GM21723 (cell line): Measurements from ENCODE around the gene NUCB1.

Source experiments
- ATAC-seq: cut with Tn5 transposase; IDR thresholded peaks from one replicate; pipeline ENCODE4 v1.9.1; 2021; ENCODE audit warnings: mild to moderate bottlenecking, moderate library complexity; ENCODE audit not compliant: unreplicated experiment

The NUCB1 gene

DNA sequence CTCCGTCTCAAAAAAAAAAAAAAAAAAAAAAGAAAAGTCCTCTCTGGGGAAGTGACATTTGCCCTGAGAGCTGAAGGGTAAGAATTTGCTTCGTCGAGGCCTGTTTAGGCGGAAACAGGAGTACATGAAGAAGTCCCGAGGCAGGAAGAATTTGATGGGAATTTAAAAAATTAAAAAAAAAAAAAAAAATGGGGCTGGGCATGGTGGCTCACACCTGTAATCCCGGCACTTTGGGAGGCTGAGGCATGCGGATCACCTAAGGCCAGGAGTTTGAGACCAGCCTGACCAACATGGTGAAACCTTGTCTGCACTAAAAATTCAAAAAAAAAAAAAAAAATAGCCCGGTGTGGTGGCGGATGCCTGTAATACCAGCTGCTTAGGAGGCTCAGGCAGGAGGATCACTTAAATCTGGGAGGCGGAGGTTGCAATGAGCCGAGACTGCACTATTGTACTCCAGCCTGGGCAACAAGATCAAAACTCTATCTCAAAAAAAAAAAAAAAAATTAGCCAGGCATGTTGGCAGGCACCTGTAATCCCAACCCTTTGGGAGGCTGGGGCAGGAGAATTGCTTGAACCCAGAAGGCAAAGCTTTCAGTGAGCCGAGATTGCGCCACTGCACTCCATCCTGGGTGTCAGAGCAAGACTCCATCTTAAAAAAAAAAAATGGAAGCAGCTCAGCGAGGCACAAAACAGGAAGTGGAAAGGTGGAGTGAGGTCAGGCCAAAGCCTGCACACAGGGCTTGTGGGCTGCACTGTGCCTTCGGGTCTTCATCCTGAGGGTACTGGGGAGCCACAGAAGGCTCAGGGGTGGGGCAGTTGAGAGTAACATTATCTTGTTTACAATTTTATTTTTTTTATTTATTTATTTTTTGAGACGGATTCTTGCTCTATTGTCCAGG, 59.5 kb downstream of the NUCB1 start:
- ATAC-seq, result no peak

DNA sequence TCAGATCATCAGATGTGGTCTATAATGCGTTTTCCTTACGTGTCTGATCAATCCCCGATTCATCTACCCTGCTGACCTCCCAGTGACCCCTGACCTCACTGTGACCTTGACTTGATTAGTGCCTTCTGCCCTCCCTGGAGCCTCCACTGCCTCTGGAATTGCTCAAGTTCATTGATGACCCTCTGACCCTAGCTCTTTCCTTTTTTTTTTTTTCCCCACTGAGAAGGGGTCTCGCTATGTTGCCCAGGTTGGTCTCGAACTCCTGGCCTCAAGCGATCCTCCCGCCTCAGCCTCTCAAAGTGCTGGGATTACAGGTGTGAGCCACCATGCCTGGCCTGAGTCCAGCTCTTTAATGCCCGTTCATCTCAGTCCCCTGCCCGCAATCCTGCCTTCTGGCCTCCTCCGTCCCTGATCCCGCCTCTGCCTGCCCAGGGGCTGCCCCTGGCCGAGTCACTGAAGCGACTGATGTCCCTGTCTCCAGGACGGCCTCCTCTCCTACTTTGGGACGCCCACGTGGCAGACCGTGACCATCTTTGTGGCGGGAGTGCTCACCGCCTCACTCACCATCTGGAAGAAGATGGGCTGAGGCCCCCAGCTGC, 61.0 kb downstream of the NUCB1 start:
- ATAC-seq, result no peak

DNA sequence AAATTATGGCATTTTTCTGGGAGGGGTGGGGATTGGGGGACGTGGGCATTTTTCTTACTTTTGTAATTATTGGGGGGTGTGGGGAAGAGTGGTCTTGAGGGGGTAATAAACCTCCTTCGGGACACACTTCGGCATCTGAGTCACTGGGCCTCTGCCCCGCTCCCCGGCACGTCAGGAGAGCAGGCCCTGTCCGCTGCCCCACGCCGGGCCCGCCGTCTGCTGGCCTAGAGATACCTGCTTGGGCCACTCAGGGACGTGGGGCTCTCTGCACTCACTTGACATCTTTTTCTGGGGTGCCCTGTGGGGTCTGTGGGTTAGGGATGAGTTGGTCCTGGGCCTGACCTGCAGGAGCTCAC, 61.5 kb downstream of the NUCB1 start:
- ATAC-seq, result no peak

DNA sequence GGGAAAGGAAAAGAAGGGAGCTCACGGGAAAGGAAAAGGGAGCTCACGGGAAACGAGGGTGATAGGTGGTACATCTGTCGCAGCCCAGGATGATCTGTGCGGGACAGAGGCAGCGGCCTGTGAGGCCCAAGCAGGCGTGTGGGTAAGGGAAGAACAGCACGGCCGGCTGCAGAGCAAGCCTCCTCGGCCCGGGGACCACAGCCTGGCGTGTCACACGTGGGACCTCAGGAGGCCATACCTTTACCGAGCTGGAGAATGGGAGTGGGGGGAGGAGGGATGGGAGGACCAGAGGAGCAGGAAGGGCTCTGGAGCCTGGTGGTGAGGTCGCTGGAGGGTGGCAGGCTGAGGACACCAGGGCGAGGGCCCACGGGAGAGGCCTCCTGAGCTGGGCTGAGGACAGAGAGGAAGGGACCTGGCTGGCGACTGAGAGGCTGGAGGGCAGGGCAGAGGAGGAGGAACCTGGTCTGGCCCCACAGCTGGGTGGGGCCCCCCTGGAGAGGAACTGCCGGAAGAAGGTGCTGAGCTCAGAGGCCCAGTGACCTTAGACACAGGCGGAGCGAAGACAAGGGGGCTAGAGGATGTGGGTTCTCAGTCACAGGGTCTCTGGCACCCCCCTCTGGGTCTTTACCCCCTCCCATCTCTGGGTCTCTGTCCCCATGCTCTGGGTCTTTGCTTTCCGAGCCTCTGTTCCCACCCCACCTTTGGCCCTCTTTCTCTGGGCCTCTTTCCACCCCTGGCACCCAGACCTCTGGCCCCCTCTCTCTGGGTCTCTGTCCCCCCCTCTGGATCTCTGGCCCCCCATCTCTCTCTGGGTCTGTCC, 62.1 kb downstream of the NUCB1 start:
- peak; percentile 45 for ATAC-seq

DNA sequence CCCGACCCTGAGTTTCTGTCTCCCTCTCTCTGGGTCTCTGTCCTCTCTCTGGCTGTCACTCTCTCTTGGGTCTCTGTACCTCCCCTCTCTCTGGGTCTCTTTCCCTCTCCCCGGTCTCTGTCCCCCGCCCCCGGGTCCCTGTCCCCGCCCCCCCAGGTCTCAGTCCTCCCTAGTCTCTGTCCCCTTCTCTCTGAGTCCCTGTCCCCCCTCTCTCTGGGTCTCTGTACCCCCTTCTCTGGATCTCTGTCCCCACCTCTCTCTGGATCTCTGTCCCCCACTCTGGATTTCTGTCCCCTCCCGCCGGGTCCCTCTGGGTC, 62.7 kb downstream of the NUCB1 start:
- no peak for ATAC-seq

DNA sequence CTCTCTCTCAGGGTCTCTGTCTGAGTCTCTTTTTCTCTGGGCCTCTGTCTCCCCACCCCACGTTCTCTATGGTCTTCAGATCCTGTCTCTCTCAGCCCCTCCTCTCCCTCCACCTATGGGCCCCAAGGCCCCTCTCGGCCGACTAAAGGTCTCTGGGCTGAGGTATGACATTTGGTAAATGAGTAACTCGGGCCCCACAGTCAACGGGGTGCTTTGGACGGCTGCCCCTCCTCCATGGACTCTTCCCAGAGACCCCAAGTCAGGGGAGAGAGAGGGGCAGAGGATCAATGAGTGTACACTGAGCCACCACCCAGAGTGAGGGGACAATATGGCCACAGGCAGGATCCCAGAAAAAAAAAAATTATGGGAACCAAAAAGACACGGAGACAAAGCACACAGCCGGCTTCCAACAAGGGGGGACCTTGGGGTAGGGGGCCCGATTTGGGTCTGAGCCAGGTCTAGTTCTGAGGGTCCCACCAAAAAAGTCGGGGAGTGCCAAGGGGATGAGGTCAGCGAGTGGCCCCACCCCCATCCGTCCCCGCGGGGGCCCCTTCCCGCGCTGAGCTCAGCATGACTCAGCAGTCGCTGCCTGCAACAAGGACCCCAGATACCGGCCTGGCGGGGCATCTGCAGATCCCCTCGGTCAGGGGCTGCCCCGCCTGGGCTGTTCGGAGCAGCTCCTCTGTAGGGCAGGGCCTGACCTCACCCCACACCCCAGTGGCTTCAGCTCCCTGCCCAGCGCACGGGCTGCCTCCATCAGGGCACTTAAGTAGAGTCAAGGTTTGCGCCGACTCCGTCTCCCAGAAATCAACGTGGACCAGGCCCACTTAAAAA, 63.5 kb downstream of the NUCB1 start:
- no peak for ATAC-seq

DNA sequence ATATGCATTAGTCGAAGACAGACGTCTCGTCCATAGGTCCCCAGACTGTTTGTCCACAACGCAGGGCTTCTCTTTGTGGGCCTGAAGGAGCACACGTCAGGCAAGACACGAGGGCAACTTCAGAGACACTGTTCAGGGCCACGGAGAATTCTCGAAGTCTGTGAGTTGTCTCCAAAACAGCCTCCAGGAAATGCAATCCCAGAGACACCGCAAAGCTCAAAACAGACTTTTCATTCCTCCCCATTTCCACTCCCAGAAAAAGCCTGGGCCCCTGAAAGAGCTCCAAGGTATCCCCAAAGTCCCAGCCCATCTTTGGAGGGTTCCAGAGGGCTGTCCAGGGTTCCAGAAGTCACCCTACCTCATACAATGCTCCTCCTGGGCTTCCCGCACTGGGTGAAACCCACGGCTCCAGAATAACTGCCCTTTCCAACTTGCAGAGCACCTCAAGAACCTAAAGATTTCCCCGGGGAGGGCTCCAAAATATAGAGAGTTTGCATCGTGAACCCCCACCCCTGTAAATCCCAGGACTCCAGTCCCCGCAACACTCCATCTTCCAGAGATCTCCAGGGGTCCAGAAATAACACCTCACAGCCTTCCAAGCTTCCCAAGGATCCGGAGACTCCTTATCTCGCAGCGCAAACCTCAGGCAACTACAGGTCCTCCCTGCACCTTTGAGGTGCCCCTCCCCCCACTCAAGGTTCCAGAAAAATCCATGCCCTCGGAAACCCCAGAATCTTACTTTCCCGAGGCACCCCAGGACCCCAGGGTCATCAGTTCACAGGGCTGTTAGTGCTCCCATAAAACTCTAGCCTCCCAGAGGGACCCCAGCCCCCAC, 64.3 kb downstream of the NUCB1 start:
- ATAC-seq, result no peak

DNA sequence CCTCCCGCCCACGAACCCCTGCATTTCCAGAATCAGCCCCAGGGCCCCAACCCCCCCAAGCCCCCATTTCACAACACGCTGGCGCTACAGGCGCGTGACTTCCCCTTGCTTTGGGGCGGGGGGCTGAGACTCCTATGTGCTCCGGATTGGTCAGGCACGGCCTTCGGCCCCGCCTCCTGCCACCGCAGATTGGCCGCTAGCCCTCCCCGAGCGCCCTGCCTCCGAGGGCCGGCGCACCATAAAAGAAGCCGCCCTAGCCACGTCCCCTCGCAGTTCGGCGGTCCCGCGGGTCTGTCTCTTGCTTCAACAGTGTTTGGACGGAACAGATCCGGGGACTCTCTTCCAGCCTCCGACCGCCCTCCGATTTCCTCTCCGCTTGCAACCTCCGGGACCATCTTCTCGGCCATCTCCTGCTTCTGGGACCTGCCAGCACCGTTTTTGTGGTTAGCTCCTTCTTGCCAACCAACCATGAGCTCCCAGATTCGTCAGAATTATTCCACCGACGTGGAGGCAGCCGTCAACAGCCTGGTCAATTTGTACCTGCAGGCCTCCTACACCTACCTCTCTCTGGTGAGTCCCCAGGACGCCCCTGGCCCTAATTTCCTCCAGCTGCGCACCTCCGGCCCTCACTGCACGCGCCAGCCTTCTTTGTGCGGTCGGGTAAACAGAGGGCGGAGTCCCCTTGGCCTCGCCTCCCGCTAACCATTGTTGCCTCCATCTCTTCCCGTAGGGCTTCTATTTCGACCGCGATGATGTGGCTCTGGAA, 65.1 kb downstream of the NUCB1 start, which contains the start of gene FTL:
TSS of gene FTL (plus strand) at position 270 of the 766 bp plus-strand sequence. CDS start at position 469, 199 bp downstream.
- ATAC-seq, result peak; percentile 54

DNA sequence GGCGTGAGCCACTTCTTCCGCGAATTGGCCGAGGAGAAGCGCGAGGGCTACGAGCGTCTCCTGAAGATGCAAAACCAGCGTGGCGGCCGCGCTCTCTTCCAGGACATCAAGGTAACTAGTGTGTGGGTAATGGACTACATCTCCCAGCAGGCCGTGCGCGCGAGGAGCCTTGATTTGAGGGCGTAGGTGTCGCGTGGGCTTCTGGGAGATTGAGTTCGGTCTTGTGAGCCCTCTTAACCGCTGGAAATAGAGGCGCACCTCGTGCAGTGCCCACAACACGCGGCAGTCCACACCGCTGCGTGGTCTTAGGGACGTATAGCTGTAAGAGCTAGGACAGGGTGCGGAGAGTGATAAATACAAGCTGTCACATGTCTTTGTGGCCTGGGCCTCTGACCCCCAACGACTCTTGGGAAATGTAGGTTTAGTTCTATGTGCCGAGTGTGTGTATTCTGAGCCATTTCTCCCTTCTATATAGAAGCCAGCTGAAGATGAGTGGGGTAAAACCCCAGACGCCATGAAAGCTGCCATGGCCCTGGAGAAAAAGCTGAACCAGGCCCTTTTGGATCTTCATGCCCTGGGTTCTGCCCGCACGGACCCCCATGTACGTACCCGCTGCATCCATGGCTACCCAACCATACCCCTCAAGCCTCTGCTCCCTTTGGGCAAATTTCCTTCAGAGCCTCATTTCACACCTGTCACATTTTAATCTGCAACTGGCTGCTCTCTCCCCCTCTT, 65.9 kb downstream of the NUCB1 start:
- peak; percentile 22 for ATAC-seq

DNA sequence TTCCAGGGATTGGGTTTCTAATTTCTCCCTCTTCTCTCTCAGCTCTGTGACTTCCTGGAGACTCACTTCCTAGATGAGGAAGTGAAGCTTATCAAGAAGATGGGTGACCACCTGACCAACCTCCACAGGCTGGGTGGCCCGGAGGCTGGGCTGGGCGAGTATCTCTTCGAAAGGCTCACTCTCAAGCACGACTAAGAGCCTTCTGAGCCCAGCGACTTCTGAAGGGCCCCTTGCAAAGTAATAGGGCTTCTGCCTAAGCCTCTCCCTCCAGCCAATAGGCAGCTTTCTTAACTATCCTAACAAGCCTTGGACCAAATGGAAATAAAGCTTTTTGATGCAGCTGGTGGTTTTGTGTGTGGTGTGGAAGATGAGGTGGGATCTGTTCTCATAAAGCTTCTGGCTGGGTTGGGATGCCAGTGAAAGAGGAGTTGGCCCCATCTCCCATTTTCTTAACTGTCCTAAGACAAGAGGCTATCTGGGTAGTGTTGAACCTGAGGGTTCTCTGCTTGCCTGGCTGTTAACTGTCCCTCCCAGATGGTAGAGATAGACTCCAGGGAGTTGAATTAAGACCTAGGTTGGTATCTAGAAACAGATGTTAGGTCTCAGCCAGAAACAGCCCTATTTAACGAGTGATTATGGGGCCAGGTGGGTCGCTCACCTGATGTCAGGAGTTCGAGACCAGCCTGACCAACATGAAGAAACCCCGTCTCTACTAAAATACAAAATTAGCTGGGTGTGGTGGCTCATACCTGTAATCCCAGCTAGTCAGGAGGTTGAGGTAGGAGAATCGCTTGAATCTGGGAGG, 66.6 kb downstream of the NUCB1 start:
- no peak for ATAC-seq

DNA sequence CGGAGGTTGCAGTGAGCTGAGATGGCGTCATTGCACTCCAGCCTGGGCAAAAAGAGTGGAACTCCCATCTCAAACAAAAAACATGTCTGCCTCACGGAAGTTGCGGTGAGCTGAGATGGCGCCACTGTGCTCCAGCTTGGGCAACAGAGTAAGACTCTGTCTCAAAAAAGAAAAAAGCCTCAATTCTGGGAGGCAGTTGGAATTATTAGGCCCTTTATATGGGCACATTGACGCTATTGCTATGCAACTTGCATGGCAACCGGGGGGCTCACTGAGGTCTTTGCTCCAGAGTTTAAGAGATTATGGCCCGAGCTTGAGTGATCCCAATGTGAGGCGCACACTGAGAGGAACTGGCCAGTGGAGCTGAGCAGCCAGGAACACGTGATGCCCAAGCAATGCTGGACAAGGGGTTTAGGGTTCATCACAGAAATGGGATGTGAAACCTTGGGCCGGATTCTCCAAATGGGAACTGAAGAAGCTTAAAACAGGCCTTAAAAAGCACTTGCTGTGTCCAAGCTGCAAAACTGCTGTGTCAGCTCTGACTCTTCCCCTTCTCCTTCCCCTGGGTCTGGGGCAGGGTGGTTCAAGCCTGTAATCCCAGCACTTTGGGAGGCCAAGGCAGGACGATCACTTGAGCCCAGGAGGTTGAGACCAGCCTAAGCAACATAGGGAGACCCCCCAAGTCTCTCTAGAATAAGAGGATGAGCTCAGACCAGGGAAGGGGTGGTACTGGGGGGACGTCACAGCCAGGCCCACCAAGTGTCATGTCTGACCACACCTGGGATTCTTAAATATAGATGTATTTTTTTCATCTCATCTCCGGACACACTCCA, 67.5 kb downstream of the NUCB1 start:
- ATAC-seq, result no peak

DNA sequence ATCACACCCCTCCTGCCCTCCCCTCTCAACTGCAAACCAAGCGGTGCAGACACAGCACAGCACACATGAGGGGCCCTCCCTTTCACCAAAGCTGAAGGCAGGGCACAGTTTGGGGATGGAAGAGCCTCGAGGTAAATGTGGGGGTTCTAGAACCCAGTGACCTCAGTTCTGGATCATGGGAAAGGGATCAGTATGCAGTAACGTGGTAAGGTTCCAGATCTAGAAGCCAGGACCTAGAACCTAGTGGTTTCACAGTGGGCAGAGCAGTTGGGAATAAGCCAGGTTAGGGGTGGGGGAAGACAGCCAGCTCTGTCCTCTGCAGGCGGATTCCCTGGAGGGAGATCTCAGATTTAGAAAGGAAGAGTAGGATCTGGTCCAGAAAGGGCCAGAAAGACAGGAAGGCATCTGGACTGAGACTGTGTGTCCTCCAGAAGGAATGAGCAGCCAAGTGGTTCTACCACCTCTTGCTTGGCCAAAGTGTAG, 68.1 kb downstream of the NUCB1 start:
- ATAC-seq, result no peak

DNA sequence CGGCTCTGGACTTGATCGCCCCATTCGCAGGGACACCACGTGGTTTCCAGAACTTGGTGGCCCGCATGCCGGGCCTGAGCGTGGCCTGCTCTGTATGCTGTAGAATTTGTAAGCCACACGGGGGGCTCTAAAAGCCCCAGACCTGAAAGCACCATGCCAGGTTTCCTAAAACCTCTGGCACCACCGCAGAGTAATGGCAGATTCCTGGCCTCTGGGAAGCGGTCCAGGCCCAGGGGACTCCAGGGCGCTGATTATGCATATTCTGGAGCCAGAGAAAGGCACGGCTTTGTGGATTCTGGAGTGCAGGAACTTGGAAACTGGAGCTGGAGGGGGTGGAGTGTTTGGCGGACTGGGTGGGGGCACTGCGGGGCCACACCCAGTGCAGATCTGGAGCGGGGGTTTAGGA, 68.7 kb downstream of the NUCB1 start:
- ATAC-seq, result no peak

DNA sequence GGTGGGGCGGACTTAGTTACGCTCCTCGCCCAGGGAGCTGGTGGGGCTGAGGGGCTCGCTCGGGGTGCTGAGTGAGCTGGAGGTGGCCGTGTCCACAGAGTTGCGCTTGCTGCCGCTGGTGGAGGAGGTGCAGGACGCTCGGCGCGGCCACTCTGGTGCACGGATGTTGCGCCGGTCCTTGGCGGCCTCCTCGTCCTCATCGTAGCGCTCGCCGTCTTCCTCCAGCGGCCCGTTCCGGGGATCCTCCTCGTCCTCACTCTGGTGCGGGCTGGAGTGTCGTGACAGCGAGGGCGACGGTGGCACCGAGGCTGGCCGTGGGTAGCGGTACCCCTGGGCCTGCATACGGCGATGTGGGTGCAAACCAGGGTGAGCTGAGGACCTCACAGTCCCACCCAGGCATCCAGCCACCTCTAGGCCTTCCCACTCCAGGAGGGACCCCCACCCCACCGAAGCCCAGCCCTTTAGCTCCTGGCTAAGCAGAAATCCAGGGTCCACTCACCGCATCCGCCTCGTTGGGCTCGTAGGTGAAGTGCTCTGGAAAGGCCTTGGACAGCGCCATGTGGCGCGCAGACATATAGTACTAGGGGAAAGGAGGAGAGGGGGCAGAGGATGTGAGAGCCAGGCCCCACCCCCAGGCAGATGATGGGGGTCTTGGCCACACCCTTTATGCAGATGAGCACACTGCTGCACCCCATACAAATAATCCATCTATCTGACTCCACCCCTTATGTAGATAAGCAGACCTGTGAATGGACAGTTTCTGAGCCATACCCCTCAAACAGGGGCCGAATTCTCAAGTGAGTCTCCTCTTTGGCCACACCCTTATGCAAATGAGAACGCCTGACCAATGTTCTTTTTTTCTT, 69.4 kb downstream of the NUCB1 start:
- ATAC-seq, result no peak

DNA sequence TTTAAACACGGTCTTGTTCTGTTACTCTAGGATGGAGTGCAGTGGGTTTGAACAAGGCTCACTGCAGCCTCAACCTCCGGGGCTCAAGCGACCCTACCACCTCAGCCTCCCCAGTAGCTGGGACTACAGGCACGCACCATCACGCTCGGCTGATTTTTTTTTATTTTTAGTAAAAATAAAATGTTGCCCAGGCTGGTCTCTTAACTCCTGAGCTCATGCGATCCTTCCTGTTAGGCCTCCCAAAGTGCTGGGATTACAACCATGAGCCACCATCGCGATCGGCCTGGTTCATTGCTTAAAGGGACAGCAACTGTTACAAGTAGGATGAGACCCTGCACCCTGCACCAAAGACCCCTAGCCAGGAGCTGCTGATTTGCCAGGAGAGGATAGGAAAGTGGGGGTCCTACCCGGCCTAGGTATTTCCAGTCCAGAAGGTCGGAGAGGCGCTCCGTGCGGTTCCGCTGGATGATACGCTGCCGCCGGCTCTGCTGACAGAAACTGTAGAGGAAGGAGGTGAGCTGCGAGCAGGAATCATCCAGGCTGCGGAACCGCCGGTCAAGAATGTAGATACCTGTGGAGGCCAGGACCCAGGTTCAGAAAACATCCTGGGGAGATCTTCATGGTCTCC, 70.1 kb downstream of the NUCB1 start:
- no peak for ATAC-seq
